Kidney (tissue), 14 donors: Measurements from ENCODE around the gene CEP72. TPM values are rescaled to one million over a fixed set of nuclear protein-coding genes. Genes with fewer than 3 reads are reported as not detected.
A peak's percentile ranks its signal among the peaks of the same experiment; 100 is the strongest.

Experiments used
- DNase-seq, 5 donors: peaks; one replicate each; pipeline ENCODE4 v3.0.0-alpha.2; 2013 to 2020
- FAIRE-seq: peaks from 2 replicates; lab custom pipeline; 2012; peaks lifted over from hg19 to GRCh38; lab: Jason Lieb, UNC
- H3K27ac ChIP-seq, 2 donors: one replicate each; pipeline ENCODE4 v1.7.0; 2013; ENCODE audit warnings: low read depth in 2 of 2, low read length in 2 of 2, inconsistent platforms in 1 of 2
- H3K27me3 ChIP-seq: one replicate; pipeline ENCODE4 v1.7.1; 2013; ENCODE audit warnings: low read length, inconsistent platforms; ENCODE audit not compliant: control insufficient read depth, insufficient read depth
- H3K36me3 ChIP-seq, 3 donors: one replicate each; pipeline versions ENCODE4 v1.7.0 to v1.7.1; 2013; ENCODE audit warnings: low read length in 3 of 3, control low read depth in 1 of 3, inconsistent platforms in 1 of 3; ENCODE audit not compliant: insufficient read depth in 3 of 3, control insufficient read depth in 2 of 3
- H3K4me1 ChIP-seq, 3 donors: one replicate each; pipeline versions ENCODE4 v1.7.0 to v1.7.1; 2013; ENCODE audit warnings: low read length in 3 of 3, inconsistent platforms in 1 of 3, low read depth in 1 of 3; ENCODE audit not compliant: control insufficient read depth in 2 of 3, insufficient read depth in 2 of 3
- H3K4me3 ChIP-seq, 3 donors: one replicate each; pipeline versions ENCODE4 v1.7.0 to v1.8.1; 2013; ENCODE audit warnings: low read length in 3 of 3, control low read depth in 1 of 3, inconsistent platforms in 1 of 3
- H3K9ac ChIP-seq, 3 donors: one replicate each; pipeline versions ENCODE4 v1.7.0 to v1.7.1; 2013; ENCODE audit warnings: low read length in 3 of 3, control low read depth in 1 of 3, inconsistent platforms in 1 of 3
- H3K9me3 ChIP-seq, 3 donors: one replicate each; pipeline versions ENCODE4 v1.7.0 to v1.7.1; 2013; ENCODE audit warnings: low read length in 3 of 3, control low read depth in 1 of 3, inconsistent platforms in 1 of 3; ENCODE audit not compliant: control insufficient read depth in 2 of 3, insufficient read depth in 1 of 3
- CTCF ChIP-seq: IDR thresholded peaks from 3 replicates; pipeline ENCODE4 v1.5.1; 2012; ENCODE audit warnings: mild to moderate bottlenecking, moderate library complexity, borderline replicate concordance; ENCODE audit not compliant: insufficient read depth; ENCODE audit errors: extremely low read depth
- intact Hi-C: fragments of 100-400 bp; cut with DNase I; formaldehyde crosslinking; loops from one replicate; pipeline ENCODE4 v1.11.1; 2022
- polyA plus RNA-seq: library from polyadenylated mRNA; stranded (reverse); fragments of 350-450 nt; fragmentation: Illumina TruSeq; extraction: RNeasy Lipid Tissue Mini Kit (QIAGEN cat#74804); gene quantifications from one replicate; pipeline ENCODE4 v1.2.3, GENCODE V29; 2014; ENCODE audit warnings: low read depth, low replicate concordance; ENCODE audit not compliant: insufficient read depth
- total RNA-seq: library from RNA; stranded (reverse); fragmentation: NEBNext Ultra II Directional; extraction: Animal tissue kit (Norgen Biotek cat#: 25700); gene quantifications from one replicate; pipeline ENCODE4 v1.2.1, GENCODE V29; 2021
- donor health status: control.
- donor health status: control.
- donor health status: control.
- donor health status: control.
- donor health status: control.
- donor health status: DM: yes; HTN: yes; CAD: no.
- donor health status: Normal renal cell carcinoma (clear cell type).

CEP72 gene
- total and polyA plus RNA-seq, 2 donors from 2014 or later: 1.1 to 7.8 TPM

GRCh38 chr5:609506-609905 is 2.6 kb upstream of the CEP72 start:
- H3K9ac ChIP-seq: no peak overlapping the region

GRCh38 chr5:610011-610743 is 2.0 kb upstream of the CEP72 start:
- intact Hi-C loops: no loop called here
- peaks cover 0 to 8% (median 3%) of the 10 kb centered on the region in 3 donors for H3K4me1 ChIP-seq
- H3K9ac ChIP-seq: no peak overlapping the region
- no peak for FAIRE-seq
- no peaks in the 10 kb centered on the region for H3K27me3 ChIP-seq
- TF ChIP-seq CTCF: no peak
- peak in 1 of 5 donors; percentile 33 for DNase-seq
- H3K4me3 ChIP-seq: no peak overlapping the region
- no peaks in the 10 kb centered on the region for H3K36me3 ChIP-seq
- no peak overlapping the region for H3K27ac ChIP-seq
- H3K9me3 ChIP-seq: no peaks in the 10 kb centered on the region

More at GRCh38 chr5:609506-609905, 2.6 kb upstream of the CEP72 start:
- no peaks in the 10 kb centered on the region for H3K27me3 ChIP-seq
- H3K4me1 ChIP-seq: peaks cover 0 to 8% (median 3%) of the 10 kb centered on the region in 3 donors
- intact Hi-C loops: no loop called here
- DNase-seq (peak in 1 of 5 donors; percentile 16), FAIRE-seq (no peak)
- H3K4me3 ChIP-seq: no peak overlapping the region
- H3K36me3 ChIP-seq: no peaks in the 10 kb centered on the region
- TF ChIP-seq CTCF: no peak
- H3K9me3 ChIP-seq: no peaks in the 10 kb centered on the region
- no peak overlapping the region for H3K27ac ChIP-seq

GRCh38 chr5:610744-611730 is 1.1 kb upstream of the CEP72 start:
- Histone ChIP-seq H3K36me3 (no peaks in the 10 kb centered on the region), H3K9me3 (no peaks in the 10 kb centered on the region), H3K4me3 (peak overlapping the region in 2 of 3 donors; percentile 30 to 60), H3K27me3 (no peaks in the 10 kb centered on the region), H3K27ac (no peak overlapping the region), H3K4me1 (peaks cover 0 to 8% (median 3%) of the 10 kb centered on the region in 3 donors), H3K9ac (no peak overlapping the region)
- TF ChIP-seq CTCF: no peak
- peak in 1 of 5 donors; percentile 37 for DNase-seq
- FAIRE-seq: no peak
- intact Hi-C loops: no loop called here
